ENCODE measurements around the gene DDO. TPM values are rescaled to one million over a fixed set of nuclear protein-coding genes. Genes with fewer than 3 reads are reported as not detected.
"Not testable (repeated sequence)": the region's sequence is repeated elsewhere in the genome, so short reads cannot be mapped to it uniquely, and the experiment has no call there.

Gene DDO
- total and polyA plus RNA-seq, 2 of the 8 experiments (the other 6 are each of a cell fraction or from before 2014, with no cell fraction given) = not detected

- H3K27me3 ChIP-seq (replicated peaks in 1 of 4; ENCODE audit: control insufficient read depth in 3 of 4, extremely low read depth in 1 of 4, insufficient read depth in 3 of 4, low read length in 3 of 4); H3K56ac ChIP-seq (replicated peaks; ENCODE audit: insufficient read length, low read depth, low read length); H3K18ac ChIP-seq (ENCODE audit: extremely low read depth, low read length); H4K8ac ChIP-seq (ENCODE audit: extremely low read depth, insufficient read depth, low read length); DNase-seq (ENCODE audit: low read depth in 1 of 2, low spot score in 2 of 2); H4K20me1 ChIP-seq (replicated peaks in 1 of 2; ENCODE audit: control insufficient read depth in 1 of 2, insufficient read depth in 2 of 2, low read length in 2 of 2); H3K9me3 ChIP-seq (ENCODE audit: insufficient read depth in 2 of 2, low read depth in 1 of 2, low read length in 1 of 2); H3K23me2 ChIP-seq (ENCODE audit: low read depth, low read length); H3K4ac ChIP-seq (replicated peaks; ENCODE audit: insufficient read length, low read depth, low read length); H3K79me1 ChIP-seq (ENCODE audit: low read depth, low read length); H3K4me2 ChIP-seq (ENCODE audit: insufficient read depth in 1 of 2, low read depth in 2 of 2, low read length in 2 of 2); H3K14ac ChIP-seq (ENCODE audit: insufficient read length); H3K23ac ChIP-seq (ENCODE audit: insufficient read length); FAIRE-seq; H2BK20ac ChIP-seq (ENCODE audit: low read length); H2BK12ac ChIP-seq (ENCODE audit: low read depth, low read length); H4K91ac ChIP-seq (replicated peaks; ENCODE audit: insufficient read length, low read length); H3K36me3 ChIP-seq (ENCODE audit: control insufficient read depth in 2 of 4, insufficient read depth in 4 of 4, low read length in 3 of 4); H3K4me3 ChIP-seq (ENCODE audit: extremely low read depth in 1 of 4, insufficient read depth in 2 of 4, low read depth in 3 of 4, low read length in 4 of 4); H3K27ac ChIP-seq (ENCODE audit: low read depth, low read length); H3K79me2 ChIP-seq (ENCODE audit: control insufficient read depth in 1 of 2, insufficient read depth in 2 of 2, low read length in 2 of 2); POLR2A ChIA-PET (ENCODE audit: partially characterized antibody); H4K5ac ChIP-seq (ENCODE audit: insufficient read length, low read depth, low read length); H2AK5ac ChIP-seq (ENCODE audit: low read depth, low read length); H3K9ac ChIP-seq (replicated peaks in 1 of 4; ENCODE audit: extremely low read depth in 1 of 4, low read depth in 3 of 4, low read length in 3 of 4); H2BK5ac ChIP-seq (ENCODE audit: low read depth, low read length); H2BK15ac ChIP-seq (ENCODE audit: low read length); H2BK120ac ChIP-seq (replicated peaks; ENCODE audit: low read depth, low read length); H2AFZ ChIP-seq (ENCODE audit: low read length): not testable (repeated sequence)
- 85% methylated on average over 7 of the region's 7 CpGs; no CpG with 5 or more reads in 1 of the 2 experiments for WGBS, 2 experiments (ENCODE audit: extremely low coverage in 1 of 2, insufficient coverage in 1 of 2, insufficient read length in 1 of 2, insufficient replicate concordance in 2 of 2, low coverage in 1 of 2, low lambda C conversion rate in 2 of 2, missing lambda C conversion rate in 1 of 2)
- CTCF ChIA-PET (ENCODE audit: partially characterized antibody) = interaction anchor here (1.3 kb wide), 1 partner anchor 9 kb away, joined by 6 read pairs; no protein-coding TSS in a partner anchor
- peaks cover 6 to 14% (median 10%) of the 10 kb centered on the region in 4 experiments; a peak in 6 of 7 replicates for H3K4me1 ChIP-seq (replicated peaks in 1 of 4; ENCODE audit: control insufficient read depth in 3 of 4, insufficient read depth in 4 of 4, low read length in 3 of 4)
Measured at GRCh38 chr6:110350593-110350992, 64.8 kb downstream of the DDO start.
